T follicular helper cell (primary cell): Measurements from ENCODE around the gene XPNPEP2.

ENCODE experiments used
- DNase-seq: peaks from one replicate; pipeline ENCODE4 v3.0.0-alpha.2; 2020; ENCODE audit warnings: low read depth

XPNPEP2 gene

DNA sequence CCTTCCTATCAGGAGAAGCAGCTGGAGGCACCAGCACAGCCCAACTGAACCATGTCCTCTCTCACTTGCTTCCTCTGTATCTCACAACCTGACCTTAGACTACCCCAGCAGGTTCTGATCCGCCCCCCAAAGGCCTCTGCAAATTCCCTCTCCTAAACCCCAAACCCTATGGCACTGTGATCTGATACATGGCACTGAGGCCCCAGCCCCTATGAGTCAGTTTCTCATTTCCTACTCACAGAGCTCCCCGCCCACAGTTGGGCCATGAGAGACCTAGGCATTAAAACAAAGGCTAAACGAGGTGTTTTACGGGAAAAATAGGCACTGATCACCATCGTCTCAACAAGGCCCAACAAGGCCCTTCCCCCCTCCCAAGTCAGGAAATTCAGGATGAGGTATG, 60.1 kb downstream of the XPNPEP2 start:
- DNase-seq: no peak

GRCh38 chrX:129800186-129800585, 61.4 kb downstream of the XPNPEP2 start:
- no peak for DNase-seq

GRCh38 chrX:129802863-129803262, 64.1 kb downstream of the XPNPEP2 start:
- DNase-seq: no peak

- DNase-seq: no peak
Measured at GRCh38 chrX:129804806-129805205, 66.0 kb downstream of the XPNPEP2 start.

- DNase-seq: no peak
Measured at GRCh38 chrX:129808158-129808828, 69.5 kb downstream of the XPNPEP2 start.

GRCh38 chrX:129808829-129809796, 70.3 kb downstream of the XPNPEP2 start:
- no peak for DNase-seq

DNA sequence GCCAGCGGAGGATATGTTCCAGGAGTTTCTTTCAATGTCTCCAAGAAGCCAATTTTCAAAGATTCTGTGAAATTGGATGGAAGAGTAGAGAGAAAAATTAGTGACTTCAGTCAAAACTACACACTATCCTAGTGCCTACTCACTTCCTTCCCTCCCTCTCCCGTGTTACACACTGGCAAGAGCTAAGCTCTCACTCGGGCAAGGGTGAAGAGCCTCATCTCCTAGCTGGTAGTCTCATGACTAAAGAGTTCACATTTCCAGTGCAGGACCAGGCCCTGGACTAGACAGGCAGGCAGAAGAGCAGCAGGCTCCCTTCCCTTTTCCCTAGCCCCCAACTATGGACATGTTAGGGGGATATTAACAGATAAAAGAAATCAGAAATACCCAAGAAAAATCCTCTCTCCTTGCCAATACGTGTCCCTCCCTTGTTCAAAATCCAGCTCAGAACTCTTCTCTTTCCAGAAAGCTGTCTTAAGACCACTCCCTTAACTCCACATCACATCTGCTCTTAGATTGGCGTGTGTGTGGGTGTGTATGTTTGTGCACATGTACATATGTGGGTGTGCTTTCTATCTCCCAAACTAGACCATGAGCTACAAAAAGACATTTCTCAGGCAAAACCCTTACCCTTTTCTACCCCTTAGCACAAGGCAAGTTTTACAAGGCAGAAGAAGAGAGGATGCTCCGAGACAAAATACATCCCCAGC, 75.0 kb downstream of the XPNPEP2 start:
- no peak for DNase-seq

DNA sequence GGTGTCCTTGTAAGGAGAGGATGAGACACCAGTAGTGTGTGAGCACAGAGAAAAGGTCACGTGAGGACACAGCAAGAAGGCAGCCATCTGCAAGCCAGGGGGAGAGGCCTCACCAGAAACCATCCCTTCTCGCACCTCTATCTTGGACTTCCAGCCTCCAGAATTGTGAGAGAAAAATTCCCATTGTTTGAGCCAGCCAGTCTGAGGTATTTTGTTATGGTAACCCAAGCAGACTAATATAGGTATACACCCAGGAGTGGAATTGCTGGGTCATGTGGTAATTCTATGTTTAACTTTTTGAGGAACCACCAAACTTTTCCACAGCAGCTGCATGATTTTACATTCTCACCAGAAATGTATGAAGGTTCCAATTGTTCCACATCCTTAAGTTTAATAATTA, 79.3 kb downstream of the XPNPEP2 start:
- DNase-seq: no peak
